NCI-H748 treated with DMSO at 0.1 percent for 48 hours (cell line): ENCODE data around the gene IL32.

Experiments used
- DNase-seq: peaks from one replicate; lab custom pipeline; 2025; lab: John Stamatoyannopoulos, UW

The IL32 gene

DNA sequence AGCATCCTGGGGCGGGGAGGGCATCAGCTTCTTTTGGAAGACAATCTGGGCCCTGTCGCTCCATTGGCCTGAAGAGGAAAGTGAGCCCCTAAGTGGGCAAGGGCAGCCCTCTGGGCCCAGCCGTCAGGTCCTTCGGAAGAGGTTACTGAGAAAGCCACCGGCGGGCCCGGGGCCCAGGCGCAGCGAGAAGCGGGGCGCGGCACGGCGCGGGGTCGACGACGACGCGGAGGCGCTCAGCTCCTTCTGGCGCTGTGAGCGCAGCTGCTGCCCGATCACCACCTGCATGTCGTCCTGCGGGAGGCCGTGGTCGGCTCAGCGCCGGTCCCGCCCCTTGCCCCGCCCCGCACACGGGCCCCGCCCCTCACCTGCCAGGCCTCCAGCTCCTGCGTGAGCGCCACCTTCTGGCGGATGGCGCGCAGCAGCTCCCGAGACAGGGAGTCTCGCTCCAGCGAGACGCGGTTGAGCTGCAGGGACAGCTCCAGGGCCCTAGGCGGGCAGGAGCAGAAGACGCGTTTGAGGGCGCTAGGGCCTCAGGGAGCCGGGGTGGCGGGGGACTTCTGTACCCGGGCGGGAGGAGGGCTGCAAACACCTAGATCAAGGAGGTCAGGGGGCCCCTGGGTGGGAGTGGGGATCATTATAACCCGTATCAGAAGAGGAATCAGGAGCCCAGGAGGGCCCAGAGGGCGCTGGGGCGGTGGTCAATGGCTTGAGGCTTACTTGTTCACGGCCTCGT is 37.3 kb upstream of the IL32 start:
- peak; percentile 48 for DNase-seq

DNA sequence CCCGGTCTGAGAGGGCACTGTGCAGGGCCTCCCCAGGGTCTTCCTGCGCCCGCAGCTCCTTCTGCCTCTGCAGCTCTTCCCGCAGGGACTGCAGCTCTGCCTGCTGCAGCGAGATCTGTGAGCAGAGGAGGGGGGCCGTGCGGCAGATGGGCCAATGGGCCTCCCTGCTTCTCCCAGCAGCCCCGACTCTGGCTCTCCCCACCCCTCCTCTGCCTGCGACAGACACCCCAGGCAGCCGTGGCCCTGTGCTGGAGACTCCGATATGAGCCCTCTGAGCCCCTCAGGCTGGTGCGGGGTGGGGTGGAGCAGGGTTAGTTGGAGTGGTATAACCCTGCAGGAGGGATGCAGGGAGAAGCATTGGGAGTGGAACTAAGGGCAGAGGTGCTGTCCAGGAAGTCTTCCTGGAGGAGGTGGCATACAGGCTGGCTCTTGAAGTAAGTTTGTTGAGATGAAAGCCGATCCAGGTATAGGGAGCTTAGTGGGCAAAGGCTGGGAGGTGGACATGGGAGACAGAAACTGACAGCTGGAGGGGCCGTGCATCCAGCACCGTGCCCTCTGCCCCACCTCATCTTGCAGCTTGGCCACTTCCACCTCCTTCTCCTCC is 36.6 kb upstream of the IL32 start:
- DNase-seq, result no peak

DNA sequence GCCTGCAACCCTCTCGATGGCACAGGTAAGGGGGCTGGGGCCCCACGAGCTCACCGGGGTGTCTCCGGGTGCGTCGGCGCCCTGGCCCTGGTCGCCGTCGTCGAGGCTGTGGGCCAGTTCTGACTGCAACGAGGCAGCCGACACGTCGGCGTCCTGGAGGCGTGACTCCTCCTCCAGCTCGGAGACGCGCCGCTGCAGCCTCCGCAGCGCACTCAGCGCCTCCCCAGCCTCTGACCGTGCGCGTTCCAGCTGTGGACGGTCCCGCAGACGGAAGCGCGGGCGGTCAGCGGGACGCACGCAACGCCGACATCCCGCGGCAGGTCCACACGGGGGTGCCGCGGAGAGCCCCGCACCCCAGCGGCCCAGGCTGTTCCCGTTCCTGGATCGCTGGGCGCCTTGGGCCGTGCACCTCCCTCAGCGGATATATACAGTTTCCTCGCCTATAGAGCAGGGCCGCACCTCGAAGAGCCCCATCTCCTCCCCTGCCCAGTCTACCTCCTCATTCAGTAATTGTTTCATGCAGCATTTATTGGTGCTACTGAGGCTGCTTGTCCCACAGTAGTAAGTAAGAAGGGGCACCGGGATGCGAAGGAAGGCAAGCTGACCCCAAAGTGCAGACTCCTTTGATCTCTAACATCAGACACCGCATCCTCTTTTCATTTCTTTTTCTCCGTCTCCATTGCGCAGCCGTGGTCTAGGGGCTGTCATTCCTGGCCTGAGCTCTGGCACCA is 35.8 kb upstream of the IL32 start:
- no peak for DNase-seq

DNA sequence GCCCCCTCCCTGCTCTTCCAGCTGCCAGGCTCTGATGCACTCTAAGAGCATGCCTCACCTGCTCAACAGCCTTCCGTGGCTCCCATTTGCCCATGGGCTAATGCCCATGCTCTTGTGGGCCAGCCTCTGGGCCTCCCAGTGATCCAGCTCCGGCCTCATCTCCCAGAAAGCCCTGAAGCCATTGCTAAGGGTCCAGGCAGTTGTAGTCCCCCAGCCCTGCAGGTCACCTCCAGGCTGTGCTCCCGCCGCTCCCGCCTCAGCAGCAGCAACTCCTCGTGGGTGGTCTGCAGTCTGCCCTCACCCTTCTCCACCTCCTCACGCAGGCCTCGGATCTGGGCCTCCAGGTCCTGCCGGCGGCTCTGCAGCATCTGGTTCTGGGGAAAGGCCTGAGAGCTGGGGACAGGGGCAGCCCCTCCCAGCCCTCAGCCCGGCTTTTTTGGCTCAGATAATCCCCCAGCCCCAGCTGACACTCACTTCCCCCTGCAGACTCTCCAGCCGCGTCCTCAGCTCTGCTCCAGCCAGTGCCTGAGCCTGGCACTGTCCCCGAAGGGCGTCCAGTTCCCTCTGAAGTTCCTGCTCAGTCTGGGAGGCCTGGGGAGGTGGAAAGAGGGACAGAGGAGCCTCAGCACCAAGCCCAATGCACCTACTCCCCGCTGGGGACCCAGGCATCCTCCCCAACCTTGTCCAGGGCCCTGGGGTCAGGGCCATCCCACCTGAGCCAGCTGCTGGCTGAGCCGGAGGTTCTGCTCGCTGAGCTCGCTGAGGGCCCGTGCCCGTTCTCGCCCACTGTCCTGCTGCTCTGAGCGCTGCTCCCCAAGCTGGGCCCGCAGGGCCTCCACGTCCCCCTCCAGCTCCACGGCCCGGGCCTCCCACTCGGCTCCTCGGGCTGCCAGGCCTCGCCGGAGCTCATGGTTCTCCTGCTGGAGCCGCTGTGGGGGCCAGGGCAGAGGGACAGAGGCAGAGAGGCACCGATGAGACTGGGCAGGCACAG is 34.9 kb upstream of the IL32 start:
- no peak for DNase-seq

DNA sequence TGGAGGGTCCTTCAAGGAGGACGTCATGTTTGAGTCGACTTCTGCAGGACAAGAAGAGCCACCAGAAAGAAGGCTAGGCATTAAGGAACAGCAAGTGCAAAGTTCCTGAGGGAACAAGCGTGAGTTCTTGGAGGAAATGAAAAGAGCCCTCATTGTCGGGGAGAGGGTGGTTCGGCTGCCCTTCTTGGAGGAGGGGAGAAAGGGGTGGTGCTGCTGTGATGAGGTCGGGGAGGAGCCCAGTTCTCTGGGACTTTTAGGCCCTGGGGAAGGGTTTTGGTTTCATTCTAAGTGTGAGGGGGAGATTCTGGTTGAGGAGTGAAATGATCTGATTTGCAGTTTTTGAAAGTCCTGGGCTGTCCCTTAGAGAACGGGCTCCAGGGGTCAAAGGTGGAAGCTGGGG is 32.8 kb upstream of the IL32 start:
- no peak for DNase-seq

DNA sequence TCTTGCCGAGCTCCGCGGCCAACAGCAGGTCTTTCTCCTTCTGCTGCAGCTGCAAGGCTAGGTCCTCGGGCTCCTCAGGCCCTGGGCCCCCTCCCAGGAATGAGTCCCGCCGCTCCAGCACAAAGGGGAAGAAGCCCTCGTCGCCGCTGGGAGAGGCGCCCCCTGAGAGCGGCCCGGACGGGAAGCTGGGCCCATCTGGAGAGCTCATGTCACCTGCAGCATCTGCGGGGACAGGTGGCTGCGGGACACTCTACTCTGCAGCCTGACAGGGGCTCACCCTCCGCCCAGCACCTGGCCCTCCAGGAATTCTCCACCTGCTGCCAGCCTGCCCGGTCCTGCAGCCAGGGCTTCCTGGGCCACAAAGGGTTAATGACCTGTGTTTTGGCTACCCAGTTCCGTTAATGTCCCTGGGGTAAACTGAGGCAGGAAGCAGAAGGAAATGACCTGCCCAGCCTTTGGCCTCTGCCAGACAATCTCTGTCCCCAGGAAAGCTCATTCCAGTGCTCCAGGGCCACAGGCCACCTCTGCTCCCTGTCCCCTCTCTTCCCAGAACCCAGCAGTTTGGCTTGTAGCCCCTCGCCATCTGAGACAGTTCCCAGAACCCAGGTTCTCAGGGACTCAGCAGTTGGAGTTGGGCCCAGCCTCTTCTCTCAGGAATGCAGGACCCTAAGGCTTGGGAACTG is 30.0 kb upstream of the IL32 start:
- DNase-seq, result no peak

DNA sequence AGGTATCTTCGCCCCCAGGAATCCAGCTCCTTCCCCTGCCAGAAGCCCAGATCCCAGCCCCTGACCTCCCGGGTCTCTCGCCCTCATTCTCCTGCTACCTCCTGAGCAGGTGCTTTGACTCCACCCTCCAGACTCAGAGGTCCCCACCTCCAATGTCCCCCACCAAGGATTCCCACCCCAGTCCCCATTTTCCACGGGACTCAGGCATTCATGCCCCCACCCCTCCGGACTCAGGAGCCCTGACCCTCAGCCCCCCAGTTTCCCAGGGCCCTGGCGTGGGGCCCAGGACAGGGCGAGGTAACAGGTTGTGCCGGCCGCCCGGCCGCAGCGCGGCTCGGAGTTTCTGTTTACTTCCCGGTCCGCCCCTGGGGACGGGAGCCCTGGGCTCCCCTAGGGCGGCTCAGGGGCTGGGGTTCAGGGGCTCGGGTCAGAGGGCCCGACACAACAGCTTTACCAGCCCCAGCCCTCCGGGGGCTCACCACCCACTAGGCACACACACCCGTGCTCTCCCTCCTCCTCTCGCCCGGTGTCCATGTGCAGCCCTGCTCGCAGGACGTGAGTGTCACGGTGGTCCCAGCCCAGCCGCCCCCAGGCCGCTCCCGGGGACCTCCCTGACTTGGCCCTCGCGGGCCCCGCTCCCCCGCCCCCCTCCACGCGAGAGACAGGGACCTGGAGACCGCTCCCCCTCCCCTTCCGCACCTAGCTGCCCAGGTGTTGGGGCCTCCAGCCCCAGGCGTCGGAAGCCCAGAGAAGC is 29.3 kb upstream of the IL32 start:
- no peak for DNase-seq

DNA sequence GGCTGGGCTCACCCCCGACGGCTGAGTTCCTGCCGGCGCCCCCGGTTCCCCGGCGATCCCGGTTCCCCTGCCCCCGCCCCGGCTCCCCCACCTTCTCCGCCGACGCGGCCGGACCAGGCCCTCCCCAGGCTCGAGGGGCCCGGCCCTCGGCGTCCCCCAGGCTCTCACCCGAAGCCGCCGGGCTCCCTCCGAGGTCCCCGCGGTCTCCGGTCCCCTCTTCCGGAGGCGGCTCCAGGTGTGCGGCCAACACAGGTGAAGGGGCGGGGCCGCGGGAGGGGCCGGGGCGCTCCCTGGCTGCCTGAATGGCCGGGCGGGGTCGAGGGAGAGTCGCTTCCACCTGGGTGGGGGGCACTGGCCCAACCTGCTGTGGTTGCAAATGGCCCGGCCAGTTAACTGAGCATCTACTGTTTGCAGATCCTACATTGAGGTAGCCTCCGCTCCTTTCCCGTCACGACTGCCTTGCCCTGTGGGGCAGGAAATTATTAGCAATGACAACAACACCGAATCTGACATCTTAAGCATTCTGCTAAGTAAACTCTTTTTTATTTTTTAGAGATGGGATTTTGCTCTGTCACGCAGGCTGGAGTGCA is 28.6 kb upstream of the IL32 start, which contains the start of gene BICDL2:
BICDL2 (minus strand) TSS at position 219 of the 590 bp plus-strand sequence. CDS start 1,448 bp downstream, outside the sequence.
- no peak for DNase-seq

DNA sequence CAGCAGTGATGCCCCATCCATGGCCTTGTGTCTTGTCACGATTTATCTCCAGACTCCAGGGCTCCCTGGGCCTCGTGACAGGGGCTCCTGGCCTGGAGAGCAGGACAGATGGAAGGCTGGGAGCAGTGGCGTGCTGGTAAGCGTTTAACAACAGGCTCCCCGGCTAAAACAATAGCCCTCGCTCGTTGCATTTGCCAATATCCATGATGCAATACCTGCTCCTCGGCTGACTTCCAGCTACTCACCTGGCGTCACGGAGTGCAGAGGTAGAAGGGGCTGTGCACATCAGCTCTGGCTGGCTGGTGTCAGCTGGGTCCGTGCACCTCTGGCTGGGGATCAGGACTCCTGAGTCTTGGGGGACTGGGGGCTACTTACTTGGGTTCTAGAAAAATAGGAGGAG is 27.2 kb upstream of the IL32 start:
- no peak for DNase-seq

DNA sequence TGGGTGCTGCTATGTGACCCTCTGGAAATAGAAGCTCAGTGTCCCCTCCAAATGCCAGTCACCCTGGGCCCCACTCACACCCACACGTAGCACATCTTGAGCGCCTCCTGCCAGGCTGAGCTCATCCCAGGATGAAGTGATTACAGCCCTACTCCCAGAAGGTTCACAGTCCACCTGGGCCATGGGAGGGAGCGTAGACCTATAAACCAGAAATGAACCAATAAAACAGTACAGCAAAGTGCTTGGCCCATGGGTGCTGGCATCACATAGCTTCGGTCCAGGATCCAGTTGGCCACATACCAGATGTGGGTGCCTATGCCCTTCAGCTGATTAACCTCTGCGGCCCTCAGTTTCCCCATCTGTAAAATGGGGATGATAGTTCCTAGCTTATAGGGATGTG is 26.5 kb upstream of the IL32 start:
- DNase-seq, result no peak

DNA sequence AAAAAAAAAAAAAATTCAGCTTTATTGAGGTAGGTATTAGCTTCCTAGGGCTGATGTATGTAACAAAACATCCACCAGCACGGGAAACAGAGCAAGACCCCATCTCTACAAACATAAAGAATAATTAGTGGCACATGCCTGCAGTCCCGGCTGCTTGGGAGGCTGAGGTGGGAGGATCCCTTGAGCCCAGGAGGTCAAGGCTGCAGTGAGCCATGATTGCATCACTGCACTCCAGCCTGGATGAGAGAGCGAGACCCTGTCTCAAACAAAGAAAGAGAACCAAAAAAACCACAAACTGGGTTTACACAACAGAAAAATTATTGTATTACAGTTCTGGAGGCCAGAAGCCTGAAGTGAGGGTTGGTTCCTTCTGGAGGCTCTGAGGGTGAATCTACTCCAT is 23.1 kb upstream of the IL32 start:
- no peak for DNase-seq

DNA sequence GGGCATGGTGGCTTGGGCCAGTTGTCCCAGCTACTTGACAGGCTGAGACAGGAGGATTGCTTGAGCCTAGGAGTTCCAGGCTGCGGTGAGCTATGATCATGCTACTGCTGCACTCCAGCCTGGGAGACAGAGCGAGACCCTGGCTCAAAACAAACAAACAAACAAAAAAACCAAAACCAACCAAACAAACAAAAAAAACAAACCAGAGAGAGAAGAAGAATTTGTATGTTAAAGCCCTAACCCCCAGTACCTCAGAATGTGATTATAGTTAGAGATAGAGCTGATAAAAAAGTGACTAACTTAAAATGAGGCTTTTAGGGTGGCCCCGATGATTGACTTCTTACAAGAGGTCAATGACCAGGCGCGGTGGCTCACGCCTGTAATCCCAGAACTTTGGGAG is 20.7 kb upstream of the IL32 start:
- DNase-seq, result no peak

DNA sequence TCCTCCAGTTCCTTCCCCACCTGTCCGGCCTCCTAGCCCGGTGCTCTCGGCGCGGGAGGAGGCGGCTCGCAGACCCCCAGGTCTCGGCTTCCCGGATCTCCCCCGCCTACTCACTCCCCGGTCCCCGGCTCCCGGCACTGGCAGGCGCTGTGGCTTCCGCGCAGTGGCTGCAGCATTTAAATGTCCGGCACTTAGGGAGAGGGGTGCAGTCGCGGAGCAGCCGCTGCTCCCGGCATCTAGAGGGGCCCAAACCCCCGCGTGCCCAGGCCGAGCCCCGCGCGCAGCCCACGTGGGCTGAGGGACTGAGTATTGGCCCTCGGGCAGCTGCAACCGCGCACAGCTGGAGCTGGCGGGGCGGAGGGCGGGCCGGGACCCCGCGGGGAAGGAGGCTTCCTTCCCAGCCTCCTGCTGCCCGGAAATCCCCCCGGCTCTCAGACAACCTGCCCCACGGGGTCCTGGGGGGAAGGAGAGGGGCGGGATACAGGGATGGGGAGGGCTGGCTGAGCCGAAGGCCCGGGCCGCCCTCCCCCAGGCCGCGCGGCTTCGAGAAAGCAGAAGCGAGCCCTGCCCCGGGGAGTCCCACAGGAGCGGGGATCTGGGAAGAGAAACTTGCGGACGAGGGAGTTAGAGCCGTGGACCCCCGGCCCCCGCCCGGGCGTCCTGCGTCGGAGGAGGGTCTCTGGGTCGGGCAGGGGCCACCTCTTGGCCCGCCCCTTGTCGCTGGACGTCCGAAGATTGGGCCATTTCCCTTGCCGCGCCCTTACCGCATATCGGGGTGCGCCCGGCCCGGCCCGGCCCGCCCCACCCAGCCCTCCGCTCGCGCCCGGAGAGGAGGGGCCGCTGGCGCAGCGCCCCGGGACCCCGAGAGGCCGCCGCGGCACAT is 19.4 kb upstream of the IL32 start, which contains the start of gene MMP25:
MMP25 (plus strand) TSS at position 804 of the 883 bp plus-strand sequence. CDS start 357 bp downstream, outside the sequence.
- no peak for DNase-seq

DNA sequence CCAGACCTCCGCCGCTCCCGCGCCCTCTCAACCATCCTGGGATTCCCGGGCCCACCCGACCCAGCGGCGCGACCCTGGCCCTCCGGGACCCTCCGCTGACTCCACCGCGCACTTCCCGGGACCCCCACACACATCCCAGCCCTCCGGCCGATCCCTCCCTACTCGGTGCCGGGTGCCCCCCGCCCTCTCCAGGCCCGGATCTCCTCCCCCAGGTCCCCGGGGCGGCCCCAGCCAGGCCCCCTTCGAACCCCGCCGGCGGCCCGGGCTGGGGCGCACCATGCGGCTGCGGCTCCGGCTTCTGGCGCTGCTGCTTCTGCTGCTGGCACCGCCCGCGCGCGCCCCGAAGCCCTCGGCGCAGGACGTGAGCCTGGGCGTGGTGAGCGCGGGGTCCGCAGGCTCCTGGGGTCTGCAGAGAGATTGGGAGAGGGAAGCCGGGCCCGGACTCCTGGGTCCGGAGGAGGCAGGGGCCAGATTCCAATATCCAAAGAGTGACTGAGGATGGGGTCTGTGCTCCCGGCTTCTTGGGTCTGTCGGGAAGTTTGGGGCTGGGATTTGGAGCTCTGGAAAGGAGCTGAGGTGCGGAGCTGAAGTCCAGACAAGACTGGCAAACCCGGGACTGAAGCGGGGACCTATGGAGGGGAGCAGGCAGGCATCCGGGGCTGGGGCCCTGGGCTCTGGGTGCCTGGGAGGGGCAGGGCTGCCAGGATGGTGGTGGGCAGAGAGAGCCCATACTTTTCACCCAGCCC is 18.6 kb upstream of the IL32 start:
- DNase-seq, result no peak

DNA sequence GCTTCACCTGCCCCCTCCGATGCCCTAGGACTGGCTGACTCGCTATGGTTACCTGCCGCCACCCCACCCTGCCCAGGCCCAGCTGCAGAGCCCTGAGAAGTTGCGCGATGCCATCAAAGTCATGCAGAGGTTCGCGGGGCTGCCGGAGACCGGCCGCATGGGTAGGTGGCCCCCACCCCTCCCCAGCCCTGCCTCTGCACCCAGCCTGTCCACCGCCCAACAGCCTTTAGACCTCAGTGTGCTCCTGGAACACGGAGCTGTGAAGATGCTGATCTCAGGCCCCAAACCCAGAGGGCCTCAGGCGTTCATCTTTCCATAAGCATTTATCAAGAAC is 18.1 kb upstream of the IL32 start:
- DNase-seq, result no peak

DNA sequence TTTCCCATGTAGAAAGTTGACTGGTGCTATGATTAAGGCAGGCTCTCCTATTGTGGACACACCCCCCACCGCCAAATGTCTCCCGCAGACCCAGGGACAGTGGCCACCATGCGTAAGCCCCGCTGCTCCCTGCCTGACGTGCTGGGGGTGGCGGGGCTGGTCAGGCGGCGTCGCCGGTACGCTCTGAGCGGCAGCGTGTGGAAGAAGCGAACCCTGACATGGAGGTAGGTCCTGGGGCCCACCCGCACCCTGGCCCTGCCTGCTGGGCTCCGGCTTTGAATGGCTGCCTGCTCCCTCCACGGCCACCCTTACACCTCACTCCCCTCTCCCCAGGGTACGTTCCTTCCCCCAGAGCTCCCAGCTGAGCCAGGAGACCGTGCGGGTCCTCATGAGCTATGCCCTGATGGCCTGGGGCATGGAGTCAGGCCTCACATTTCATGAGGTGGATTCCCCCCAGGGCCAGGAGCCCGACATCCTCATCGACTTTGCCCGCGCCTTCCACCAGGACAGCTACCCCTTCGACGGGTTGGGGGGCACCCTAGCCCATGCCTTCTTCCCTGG is 15.4 kb upstream of the IL32 start:
- DNase-seq, result no peak

DNA sequence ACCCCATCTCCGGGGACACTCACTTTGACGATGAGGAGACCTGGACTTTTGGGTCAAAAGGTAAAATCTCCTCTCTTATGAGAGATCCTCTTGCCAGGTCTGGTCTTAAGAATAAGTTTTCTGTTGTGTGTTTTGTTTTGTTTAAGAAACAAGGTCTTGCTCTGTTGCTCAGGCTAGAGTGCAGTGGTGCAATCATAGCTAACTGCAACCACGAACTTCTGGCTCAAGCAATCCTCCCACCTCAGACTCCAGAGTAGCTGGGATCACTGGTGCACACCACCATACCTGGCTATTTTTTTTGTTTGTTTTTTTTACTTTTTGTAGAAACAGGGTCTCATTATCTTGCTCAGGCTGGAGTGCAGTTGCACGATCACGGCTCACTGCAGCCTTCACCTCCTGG is 15.0 kb upstream of the IL32 start:
- DNase-seq, result no peak

DNA sequence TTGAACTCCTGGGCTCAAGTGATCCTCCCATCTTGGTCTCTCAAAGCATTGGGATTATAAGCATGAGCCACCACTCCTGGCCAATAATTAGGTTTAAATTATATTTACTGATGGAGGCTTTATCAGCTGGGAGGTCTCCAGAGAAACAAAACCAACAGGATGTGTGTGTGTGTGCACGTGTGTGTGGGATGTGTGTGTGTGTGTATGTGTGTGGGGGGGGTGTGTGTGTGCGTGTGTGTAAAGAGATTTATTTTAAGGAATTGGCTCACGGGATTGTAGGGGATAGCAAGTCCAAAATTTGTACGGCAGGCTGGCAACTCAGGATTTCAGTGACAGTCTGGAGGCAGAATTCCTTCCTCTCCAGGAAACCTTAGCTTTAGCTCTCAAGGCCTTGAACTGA is 14.4 kb upstream of the IL32 start:
- DNase-seq, result no peak
